Peyer's patch (tissue), 4 donors: ENCODE results near the gene VPREB3. TPM values are rescaled to one million over a fixed set of nuclear protein-coding genes. Genes with fewer than 3 reads are reported as not detected.

Source experiments
- DNase-seq, 3 donors: peaks; one replicate each; pipeline ENCODE4 v3.0.0-alpha.2; 2017 to 2019
- H3K27ac ChIP-seq, 4 donors: fragments of 200-600 bp; sonication (generic); one replicate each; pipeline ENCODE4 v1.5.1; 2016 to 2019
- H3K27me3 ChIP-seq, 2 donors: fragments of 200-600 bp; sonication (generic); one replicate each; pipeline ENCODE4 v1.5.1; 2019
- H3K36me3 ChIP-seq, 3 donors: fragments of 200-600 bp; sonication (generic); one replicate each; pipeline ENCODE4 v1.5.1; 2016 to 2019
- H3K4me1 ChIP-seq, 4 donors: fragments of 200-600 bp; sonication (generic); one replicate each; pipeline ENCODE4 v1.5.1; 2016 to 2019
- H3K4me3 ChIP-seq, 4 donors: fragments of 200-600 bp; sonication (generic); 1 replicate in 3 of 4; 2 replicates in 1 of 4; pipeline ENCODE4 v1.5.1; 2016 to 2019; ENCODE audit warnings: mild to moderate bottlenecking in 1 of 4
- H3K9me3 ChIP-seq, 4 donors: fragments of 200-600 bp; sonication (generic); one replicate each; pipeline ENCODE4 v1.5.1; 2016 to 2019; ENCODE audit warnings: mild to moderate bottlenecking in 1 of 4
- CTCF ChIP-seq, 6 experiments: fragments of 450-650 bp in 4 of 6; fragments of 200-600 bp in 2 of 6; sonication (generic) in 1 of 6; IDR thresholded peaks; one replicate each; pipeline ENCODE4 v1.5.1; 2017 to 2019; ENCODE audit warnings: antibody characterized with exemption in 6 of 6, mild to moderate bottlenecking in 3 of 6, moderate library complexity in 1 of 6
- POLR2A ChIP-seq, 2 donors: fragments of 450-650 bp; IDR thresholded peaks; one replicate each; pipeline ENCODE4 v1.5.1; 2017; ENCODE audit warnings: antibody characterized with exemption in 2 of 2, mild to moderate bottlenecking in 2 of 2, moderate library complexity in 2 of 2
- total RNA-seq, 4 donors: library from RNA; depleted of rRNA; stranded (reverse); fragments of >200 nt; gene quantifications; one replicate each; pipeline ENCODE4 v1.1.0, GENCODE V29; 2016

Gene VPREB3
- total RNA-seq, 4 donors from 2014 or later = 29.7 TPM; not detected in 3

- TF ChIP-seq CTCF (IDR thresholded peaks at IDR 0.05) (no peak), POLR2A (IDR thresholded peaks at IDR 0.05) (no peak)
- peaks cover 0 to 13% (median 0%) of the 10 kb centered on the region in 3 donors for H3K36me3 ChIP-seq
- H3K27me3 ChIP-seq = no peaks in the 10 kb centered on the region
- H3K27ac ChIP-seq = peak within 1 kb of the TSS in 1 of 4 donors; percentile 59
- no peaks in the 10 kb centered on the region for H3K9me3 ChIP-seq
- peak within 1 kb of the TSS in 3 of 4 donors; percentile 26 to 32 (median 32) for H3K4me3 ChIP-seq
- peaks cover 0 to 41% (median 17%) of the 10 kb centered on the region in 4 donors for H3K4me1 ChIP-seq
- DNase-seq = peak in 1 of 3 donors; percentile 40
Observed at GRCh38 chr22:23762842-23763578, 8.8 kb upstream of the VPREB3 start, which contains the start of gene C22orf15. Gene C22orf15, plus strand, starts transcription at chr22:23762990. Its CDS starts 317 bp downstream, at chr22:23763307.

- no peak for DNase-seq
- H3K9me3 ChIP-seq = no peaks in the 10 kb centered on the region
- H3K27ac ChIP-seq = no peak overlapping the region
- H3K36me3 ChIP-seq = peaks cover 0 to 7% (median 0%) of the 10 kb centered on the region in 3 donors
- no peaks in the 10 kb centered on the region for H3K27me3 ChIP-seq
- H3K4me3 ChIP-seq = no peak overlapping the region
- no peak for TF ChIP-seq POLR2A (IDR thresholded peaks at IDR 0.05)
- peaks cover 0 to 21% (median 11%) of the 10 kb centered on the region in 4 donors for H3K4me1 ChIP-seq
Observed at GRCh38 chr22:23760056-23760455, 5.8 kb upstream of the VPREB3 start.

- no peak for TF ChIP-seq POLR2A (IDR thresholded peaks at IDR 0.05)
- no peak for TF ChIP-seq CTCF (IDR thresholded peaks at IDR 0.05)
Observed at GRCh38 chr22:23759566-23759965, 5.3 kb upstream of the VPREB3 start.

GRCh38 chr22:23756891-23757290 is 2.7 kb upstream of the VPREB3 start:
- DNase-seq = no peak
- no peaks in the 10 kb centered on the region for H3K27me3 ChIP-seq
- H3K36me3 ChIP-seq = no peaks in the 10 kb centered on the region
- no peak for TF ChIP-seq CTCF (IDR thresholded peaks at IDR 0.05)
- TF ChIP-seq POLR2A (IDR thresholded peaks at IDR 0.05) = no peak
- H3K4me3 ChIP-seq = no peak overlapping the region
- no peaks in the 10 kb centered on the region for H3K9me3 ChIP-seq
- peaks cover 0 to under 1% (median 0%) of the 10 kb centered on the region in 4 donors for H3K4me1 ChIP-seq
- H3K27ac ChIP-seq = no peak overlapping the region

More at GRCh38 chr22:23759566-23759965, 5.3 kb upstream of the VPREB3 start:
- Histone ChIP-seq H3K27ac (no peak overlapping the region), H3K36me3 (peaks cover 0 to 3% (median 0%) of the 10 kb centered on the region in 3 donors), H3K9me3 (no peaks in the 10 kb centered on the region), H3K27me3 (no peaks in the 10 kb centered on the region), H3K4me1 (peaks cover 0 to 18% (median 11%) of the 10 kb centered on the region in 4 donors), H3K4me3 (no peak overlapping the region)
- no peak for DNase-seq

GRCh38 chr22:23755711-23756110 is 1.5 kb upstream of the VPREB3 start:
- Histone ChIP-seq H3K9me3 (no peaks in the 10 kb centered on the region), H3K4me1 (peaks cover 0 to 5% (median under 1%) of the 10 kb centered on the region in 4 donors), H3K36me3 (no peaks in the 10 kb centered on the region), H3K27me3 (no peaks in the 10 kb centered on the region), H3K4me3 (no peak overlapping the region), H3K27ac (peak overlapping the region in 1 of 4 donors; percentile 84)
- no peak for TF ChIP-seq CTCF (IDR thresholded peaks at IDR 0.05)
- no peak for TF ChIP-seq POLR2A (IDR thresholded peaks at IDR 0.05)
- no peak for DNase-seq

- no peak for DNase-seq
- no peak for TF ChIP-seq POLR2A (IDR thresholded peaks at IDR 0.05)
- no peak for TF ChIP-seq CTCF (IDR thresholded peaks at IDR 0.05)
- H3K27me3 ChIP-seq = no peaks in the 10 kb centered on the region
Observed at GRCh38 chr22:23754980-23755636, 883 bp upstream of the VPREB3 start.

More at GRCh38 chr22:23754980-23755636, 883 bp upstream of the VPREB3 start:
- peak overlapping the region in 1 of 4 donors; percentile 84 for H3K27ac ChIP-seq
- H3K4me1 ChIP-seq = peaks cover 0 to 9% (median 2%) of the 10 kb centered on the region in 4 donors
- H3K4me3 ChIP-seq = no peak overlapping the region
- no peaks in the 10 kb centered on the region for H3K9me3 ChIP-seq
- H3K36me3 ChIP-seq = no peaks in the 10 kb centered on the region
